ENCODE data around the gene TSPOAP1.
A peak's percentile ranks its signal among the peaks of the same experiment; 100 is the strongest.

TSPOAP1 gene

GRCh38 chr17:58329810-58330537, 1.4 kb upstream of the TSPOAP1 start:
- H3K27ac ChIP-seq: no peak overlapping the region
- no peak for TF ChIP-seq CTCF (conservative IDR thresholded peaks at IDR 0.05)

GRCh38 chr17:58329035-58329809, 627 bp upstream of the TSPOAP1 start:
- TF ChIP-seq CTCF (conservative IDR thresholded peaks at IDR 0.05): no peak
- H3K27ac ChIP-seq: no peak overlapping the region

- H3K27ac ChIP-seq: no peak overlapping the region
- no peak for TF ChIP-seq CTCF (conservative IDR thresholded peaks at IDR 0.05)
Observed at GRCh38 chr17:58327363-58328194, 1.0 kb downstream of the TSPOAP1 start.

- TF ChIP-seq CTCF (conservative IDR thresholded peaks at IDR 0.05): no peak
- no peak overlapping the region for H3K27ac ChIP-seq
Observed at GRCh38 chr17:58326609-58327362, 1.8 kb downstream of the TSPOAP1 start.

GRCh38 chr17:58325976-58326468, 2.6 kb downstream of the TSPOAP1 start:
- H3K27ac ChIP-seq: no peak overlapping the region
- no peak for TF ChIP-seq CTCF (conservative IDR thresholded peaks at IDR 0.05)

GRCh38 chr17:58325289-58325726, 3.3 kb downstream of the TSPOAP1 start:
- H3K27ac ChIP-seq: peak overlapping the region; percentile 86; the same call in 1 of the 2 replicates
- TF ChIP-seq CTCF (conservative IDR thresholded peaks at IDR 0.05): no peak

Data from VCaP (cell line).